ENCODE data around the gene B3GALT4. TPM values are rescaled to one million over a fixed set of nuclear protein-coding genes. Genes with fewer than 3 reads are reported as not detected.
A peak's percentile ranks its signal among the peaks of the same experiment; 100 is the strongest.

Gene B3GALT4
- total and polyA plus RNA-seq, 2 of the 13 experiments (the other 11 are each of a cell fraction or from before 2014, with no cell fraction given): 0.04 to 0.27 TPM

- no peak for TF ChIP-seq PRDM15 (CRISPR knock-in tag; IDR thresholded peaks at IDR 0.05)
- TF ChIP-seq HNRNPUL1 (IDR thresholded peaks at IDR 0.05; ENCODE audit: low read depth, low read length): no peak
- peak; percentile 62; the same call in 1 of the 2 replicates for TF ChIP-seq ZNF232 (CRISPR knock-in tag; IDR thresholded peaks at IDR 0.05; ENCODE audit: borderline replicate concordance)
- TF ChIP-seq KDM3A (CRISPR knock-in tag; IDR thresholded peaks at IDR 0.05; ENCODE audit: low read depth): no peak; the same call in 1 of the 2 replicates
- TF ChIP-seq MEIS2 (CRISPR knock-in tag; IDR thresholded peaks at IDR 0.05): 0 out of 2 replicates have a peak, but pooled peaks have one; percentile 33
- TF ChIP-seq ZNF367 (CRISPR knock-in tag; IDR thresholded peaks at IDR 0.05; ENCODE audit: borderline replicate concordance): no peak
- TF ChIP-seq SIX1 (CRISPR knock-in tag; IDR thresholded peaks at IDR 0.05; ENCODE audit: borderline replicate concordance): no peak
- no peak for TF ChIP-seq ZNF446 (CRISPR knock-in tag; IDR thresholded peaks at IDR 0.05)
- peak; percentile 97 for TF ChIP-seq CTCF (CRISPR knock-in tag; IDR thresholded peaks at IDR 0.05)
- TF ChIP-seq ZNF414 (CRISPR knock-in tag; IDR thresholded peaks at IDR 0.05): 0 out of 2 replicates have a peak, but pooled peaks have one; percentile 12
- TF ChIP-seq NRL (CRISPR knock-in tag; IDR thresholded peaks at IDR 0.05; ENCODE audit: borderline replicate concordance): 0 out of 2 replicates have a peak, but pooled peaks have one; percentile 18
- TF ChIP-seq FLYWCH1 (CRISPR knock-in tag; IDR thresholded peaks at IDR 0.05): no peak
- no peak for TF ChIP-seq ZNF558 (CRISPR knock-in tag; IDR thresholded peaks at IDR 0.05; ENCODE audit: borderline replicate concordance)
- peak; percentile 53 for TF ChIP-seq XRCC5 (optimal IDR thresholded peaks at IDR 0.05; ENCODE audit: low read length)
- TF ChIP-seq ZNF33B (CRISPR knock-in tag; IDR thresholded peaks at IDR 0.05): no peak
- TF ChIP-seq ZNF557 (CRISPR knock-in tag; IDR thresholded peaks at IDR 0.05): no peak
- TF ChIP-seq RCOR2 (CRISPR knock-in tag; IDR thresholded peaks at IDR 0.05): no peak
- TF ChIP-seq ZSCAN9 (CRISPR knock-in tag; IDR thresholded peaks at IDR 0.05; ENCODE audit: borderline replicate concordance): 0 out of 2 replicates have a peak, but pooled peaks have one; percentile 36
- no peak for TF ChIP-seq GTF2F1 (IDR thresholded peaks at IDR 0.05; ENCODE audit: low read length)
- no peak for TF ChIP-seq JUNB (CRISPR knock-in tag; IDR thresholded peaks at IDR 0.05; ENCODE audit: borderline replicate concordance)
- peak; percentile 43; the same call in 1 of the 2 replicates for TF ChIP-seq IKZF5 (CRISPR knock-in tag; IDR thresholded peaks at IDR 0.05)
- TF ChIP-seq ZNF841 (CRISPR knock-in tag; IDR thresholded peaks at IDR 0.05; ENCODE audit: borderline replicate concordance): no peak
- TF ChIP-seq MXD4 (CRISPR knock-in tag; IDR thresholded peaks at IDR 0.05): no peak
These were observed 28.8 kb upstream of the B3GALT4 start (continued) for GRCh38 chr6:33247977-33248642.
